Activated CD4-positive, alpha-beta T cell treated with anti-CD3 and anti-CD28 coated beads, Interleukin-2, amount 10 ng/mL, durations not matched to agents 7 days and 5 days (primary cell): ENCODE measurements around the gene RABGGTA. TPM values are rescaled to one million over a fixed set of nuclear protein-coding genes. Genes with fewer than 3 reads are reported as not detected.

Source experiments
- CTCF ChIA-PET: fragments of 350-600 bp; sonication (Branson Sonifier 250); formaldehyde crosslinking; loops from one replicate; lab custom pipeline; 2021; ENCODE audit warnings: antibody characterized with exemption; lab: Charles Lee
- POLR2A ChIA-PET: fragments of 350-600 bp; sonication (Branson Sonifier 250); formaldehyde crosslinking; loops from one replicate; lab custom pipeline; 2021; ENCODE audit warnings: antibody characterized with exemption; lab: Charles Lee
- DNase-seq: peaks from one replicate; pipeline ENCODE4 v3.0.0-alpha.2; 2020
- H3K27ac Mint-ChIP-seq: one replicate; pipeline ENCODE4 v1.8.0; 2021; ENCODE audit warnings: mild to moderate bottlenecking, moderate library complexity, mixed read lengths
- H3K27me3 Mint-ChIP-seq: one replicate; pipeline ENCODE4 v1.8.0; 2021; ENCODE audit warnings: mixed read lengths
- H3K36me3 Mint-ChIP-seq: one replicate; pipeline ENCODE4 v1.8.0; 2021; ENCODE audit warnings: low read depth, mixed read lengths
- H3K4me1 Mint-ChIP-seq: one replicate; pipeline ENCODE4 v1.8.0; 2021; ENCODE audit warnings: mixed read lengths
- H3K4me3 Mint-ChIP-seq: one replicate; pipeline ENCODE4 v1.8.0; 2021; ENCODE audit warnings: mild to moderate bottlenecking, moderate library complexity, mixed read lengths
- H3K9me3 Mint-ChIP-seq: one replicate; pipeline ENCODE4 v1.8.0; 2021; ENCODE audit warnings: mixed read lengths
- total RNA-seq, 2 experiments: library from RNA; stranded (reverse); gene quantifications; one replicate each; pipeline ENCODE4 v1.2.3, GENCODE V29; 2021

RABGGTA gene, protein sequence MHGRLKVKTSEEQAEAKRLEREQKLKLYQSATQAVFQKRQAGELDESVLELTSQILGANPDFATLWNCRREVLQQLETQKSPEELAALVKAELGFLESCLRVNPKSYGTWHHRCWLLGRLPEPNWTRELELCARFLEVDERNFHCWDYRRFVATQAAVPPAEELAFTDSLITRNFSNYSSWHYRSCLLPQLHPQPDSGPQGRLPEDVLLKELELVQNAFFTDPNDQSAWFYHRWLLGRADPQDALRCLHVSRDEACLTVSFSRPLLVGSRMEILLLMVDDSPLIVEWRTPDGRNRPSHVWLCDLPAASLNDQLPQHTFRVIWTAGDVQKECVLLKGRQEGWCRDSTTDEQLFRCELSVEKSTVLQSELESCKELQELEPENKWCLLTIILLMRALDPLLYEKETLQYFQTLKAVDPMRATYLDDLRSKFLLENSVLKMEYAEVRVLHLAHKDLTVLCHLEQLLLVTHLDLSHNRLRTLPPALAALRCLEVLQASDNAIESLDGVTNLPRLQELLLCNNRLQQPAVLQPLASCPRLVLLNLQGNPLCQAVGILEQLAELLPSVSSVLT
- total RNA-seq = 10 to 100 TPM; 54.8 to 55.0 TPM

DNA sequence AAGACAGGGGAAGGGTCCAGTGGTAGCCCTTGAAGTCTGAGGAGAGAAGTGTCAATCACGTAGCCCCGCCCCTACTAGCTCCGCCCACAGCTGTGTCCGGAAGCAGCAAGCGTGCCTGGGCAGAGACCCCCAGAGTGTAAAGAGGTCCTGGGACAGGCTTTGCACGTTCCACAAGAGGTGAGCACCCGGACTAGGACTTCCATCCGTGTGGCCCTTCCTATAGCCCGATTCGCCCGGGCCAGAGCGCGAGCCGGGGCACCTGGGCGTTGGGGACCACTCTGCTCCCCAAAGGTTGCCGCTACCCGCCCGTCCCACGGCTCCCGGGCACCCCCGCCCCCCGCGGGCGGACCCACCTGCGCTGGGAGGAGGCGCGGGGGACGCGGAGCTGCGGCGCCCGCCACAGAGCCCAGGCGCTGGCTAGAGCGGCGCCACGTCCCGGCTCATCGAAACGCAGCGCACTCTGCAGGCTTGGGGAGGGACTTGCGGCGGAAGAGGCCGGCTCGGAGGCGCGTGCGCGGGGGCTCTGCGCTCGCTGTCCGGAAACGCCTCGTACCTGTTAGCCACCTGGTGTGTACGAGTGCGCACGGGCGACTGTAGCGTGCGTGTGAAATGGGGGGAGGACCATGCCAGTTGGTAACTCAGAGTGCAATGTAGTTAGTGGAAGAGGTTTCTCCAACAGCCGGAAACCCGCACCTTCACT is at the start of gene RABGGTA:
RABGGTA (minus strand) TSS at position 464 of the 700 bp plus-strand sequence. CDS start 482 bp downstream, outside the sequence.
- Mint-ChIP-seq H3K27me3 (no peaks in the 10 kb centered on the region), H3K27ac (peak within 1 kb of the TSS; percentile 96), H3K9me3 (no peaks in the 10 kb centered on the region), H3K36me3 (peaks cover 10% of the 10 kb centered on the region), H3K4me3 (peak within 1 kb of the TSS; percentile 87), H3K4me1 (peaks cover 52% of the 10 kb centered on the region)
- peak; percentile 91 for DNase-seq
- ChIA-PET CTCF (interaction anchor here (1.0 to 6.6 kb wide), 23 partner anchors 9 to 169 kb away, joined by 3 to 44 read pairs (median 8); partner anchors contain the start of genes CHMP4A, CIDEB, DCAF11 and DHRS1), POLR2A (interaction anchor here (0.5 to 1.6 kb wide), 7 partner anchors 8 to 38 kb away, joined by 3 to 11 read pairs (median 3); partner anchors contain the start of genes GMPR2, TGM1 and TINF2)

DNA sequence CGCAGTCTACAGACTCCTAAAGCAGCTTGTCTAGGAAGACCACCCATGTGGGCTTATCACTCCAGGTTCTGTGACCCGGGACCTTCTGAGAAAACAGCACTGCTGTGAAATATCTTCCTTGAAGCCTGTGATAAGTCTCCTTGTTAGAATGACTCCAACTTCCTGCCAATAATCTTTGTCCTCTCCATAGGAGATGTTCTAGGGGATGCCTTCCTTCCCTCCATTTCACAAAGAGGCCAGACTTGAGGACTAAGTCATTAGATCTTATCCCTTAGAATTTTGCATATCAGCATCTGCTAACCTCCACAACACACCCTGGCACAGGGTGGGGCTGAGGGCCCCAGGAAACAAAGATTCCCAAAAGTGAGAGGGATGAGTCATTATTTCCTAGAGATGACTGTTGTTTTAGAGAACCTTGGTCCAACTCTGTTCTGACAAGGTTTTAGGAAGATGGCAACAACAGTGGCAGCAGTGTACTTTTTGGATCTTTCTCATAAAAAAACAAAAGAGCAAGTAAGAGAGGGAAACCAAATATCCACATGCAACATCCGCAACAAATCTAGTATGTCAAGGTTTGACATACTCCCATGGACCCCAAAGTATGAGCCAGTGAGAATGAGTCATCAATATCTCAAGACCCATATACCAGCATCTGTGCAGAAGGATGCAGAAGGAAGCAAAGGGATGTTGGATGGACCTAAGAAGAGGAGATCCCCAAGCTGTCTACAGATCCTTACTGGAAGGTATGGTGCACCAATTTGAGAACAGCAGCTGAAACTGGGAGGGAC is 45.9 kb upstream of the RABGGTA start:
- Mint-ChIP-seq H3K4me1 (peaks cover 43% of the 10 kb centered on the region), H3K4me3 (no peak overlapping the region), H3K27me3 (peaks cover 8% of the 10 kb centered on the region), H3K27ac (no peak overlapping the region), H3K9me3 (no peaks in the 10 kb centered on the region), H3K36me3 (peaks cover 23% of the 10 kb centered on the region)
- ChIA-PET POLR2A (no interaction called here), CTCF (interaction anchor here (0.6 to 3.5 kb wide), 14 partner anchors 8 to 117 kb away, joined by 3 to 16 read pairs (median 4); partner anchors contain the start of genes CIDEB, LTB4R2, MDP1 and RIPK3)
- no peak for DNase-seq

DNA sequence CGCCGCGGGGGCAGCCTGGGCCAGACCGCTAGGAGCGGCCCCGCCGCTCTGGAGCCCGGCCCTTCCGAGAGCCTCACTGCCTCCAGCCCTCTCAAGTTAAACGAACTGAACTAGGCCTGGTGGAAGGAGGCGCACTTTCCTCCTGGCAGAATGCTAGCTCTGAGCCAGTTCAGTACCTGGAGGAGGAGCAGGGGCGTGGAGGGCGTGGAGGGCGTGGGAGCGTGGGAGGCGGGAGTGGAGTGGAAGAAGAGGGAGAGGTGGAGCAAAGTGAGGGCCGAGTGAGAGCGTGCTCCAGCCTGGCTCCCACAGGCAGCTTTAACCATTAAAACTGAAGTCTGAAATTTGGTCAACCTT is 45.2 kb upstream of the RABGGTA start:
- Mint-ChIP-seq H3K4me1 (peaks cover 51% of the 10 kb centered on the region), H3K9me3 (no peaks in the 10 kb centered on the region), H3K4me3 (no peak overlapping the region), H3K36me3 (peaks cover 27% of the 10 kb centered on the region), H3K27ac (no peak overlapping the region), H3K27me3 (peaks cover 8% of the 10 kb centered on the region)
- DNase-seq = no peak
- CTCF ChIA-PET = interaction anchor here (0.6 to 1.3 kb wide), 4 partner anchors 9 to 118 kb away, joined by 3 to 9 read pairs (median 4); partner anchors contain the start of gene CIDEB
- POLR2A ChIA-PET = no interaction called here

DNA sequence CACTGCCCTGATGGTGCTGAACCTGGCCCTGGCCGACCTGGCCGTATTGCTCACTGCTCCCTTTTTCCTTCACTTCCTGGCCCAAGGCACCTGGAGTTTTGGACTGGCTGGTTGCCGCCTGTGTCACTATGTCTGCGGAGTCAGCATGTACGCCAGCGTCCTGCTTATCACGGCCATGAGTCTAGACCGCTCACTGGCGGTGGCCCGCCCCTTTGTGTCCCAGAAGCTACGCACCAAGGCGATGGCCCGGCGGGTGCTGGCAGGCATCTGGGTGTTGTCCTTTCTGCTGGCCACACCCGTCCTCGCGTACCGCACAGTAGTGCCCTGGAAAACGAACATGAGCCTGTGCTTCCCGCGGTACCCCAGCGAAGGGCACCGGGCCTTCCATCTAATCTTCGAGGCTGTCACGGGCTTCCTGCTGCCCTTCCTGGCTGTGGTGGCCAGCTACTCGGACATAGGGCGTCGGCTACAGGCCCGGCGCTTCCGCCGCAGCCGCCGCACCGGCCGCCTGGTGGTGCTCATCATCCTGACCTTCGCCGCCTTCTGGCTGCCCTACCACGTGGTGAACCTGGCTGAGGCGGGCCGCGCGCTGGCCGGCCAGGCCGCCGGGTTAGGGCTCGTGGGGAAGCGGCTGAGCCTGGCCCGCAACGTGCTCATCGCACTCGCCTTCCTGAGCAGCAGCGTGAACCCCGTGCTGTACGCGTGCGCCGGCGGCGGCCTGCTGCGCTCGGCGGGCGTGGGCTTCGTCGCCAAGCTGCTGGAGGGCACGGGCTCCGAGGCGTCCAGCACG is 44.6 kb upstream of the RABGGTA start:
- Mint-ChIP-seq H3K4me3 (no peak overlapping the region), H3K9me3 (no peaks in the 10 kb centered on the region), H3K4me1 (peaks cover 55% of the 10 kb centered on the region), H3K27me3 (peaks cover 8% of the 10 kb centered on the region), H3K36me3 (peaks cover 27% of the 10 kb centered on the region), H3K27ac (no peak overlapping the region)
- DNase-seq = no peak
- CTCF ChIA-PET = interaction anchor here (0.7 to 1.3 kb wide), 4 partner anchors 8 to 26 kb away, joined by 3 to 9 read pairs (median 4); partner anchors contain the start of gene CIDEB
- POLR2A ChIA-PET = no interaction called here

DNA sequence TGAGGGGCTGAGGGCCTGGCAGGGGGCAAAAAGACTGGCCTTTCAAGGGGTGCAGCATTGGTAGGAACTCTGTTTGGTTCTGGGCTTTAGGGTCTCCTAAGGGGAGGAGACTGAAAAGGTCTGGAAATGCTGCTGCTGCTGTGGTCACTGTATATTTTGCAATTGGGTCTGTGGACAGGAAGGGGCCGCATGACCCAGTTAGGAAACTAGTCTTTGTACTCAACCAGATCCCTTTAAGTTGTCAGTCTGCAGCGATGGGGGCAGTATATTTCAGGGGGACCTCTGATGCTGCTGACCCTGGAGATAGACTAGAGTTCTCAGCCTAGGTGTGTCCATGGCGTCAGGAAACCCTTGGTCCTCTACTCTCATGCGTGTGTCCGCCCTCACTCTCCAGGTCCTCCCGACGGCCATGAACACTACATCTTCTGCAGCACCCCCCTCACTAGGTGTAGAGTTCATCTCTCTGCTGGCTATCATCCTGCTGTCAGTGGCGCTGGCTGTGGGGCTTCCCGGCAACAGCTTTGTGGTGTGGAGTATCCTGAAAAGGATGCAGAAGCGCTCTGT is 43.9 kb upstream of the RABGGTA start:
- POLR2A ChIA-PET = no interaction called here
- no peaks in the 10 kb centered on the region for H3K9me3 Mint-ChIP-seq
- peaks cover 58% of the 10 kb centered on the region for H3K4me1 Mint-ChIP-seq
- CTCF ChIA-PET = interaction anchor here (0.7 to 1.1 kb wide), 2 partner anchors 22 to 25 kb away, joined by 3 read pairs; no protein-coding TSS in a partner anchor
- H3K4me3 Mint-ChIP-seq = no peak overlapping the region
- peak overlapping the region; percentile 66 for H3K27ac Mint-ChIP-seq
- peaks cover 28% of the 10 kb centered on the region for H3K36me3 Mint-ChIP-seq
- H3K27me3 Mint-ChIP-seq = peaks cover 7% of the 10 kb centered on the region
- no peak for DNase-seq

DNA sequence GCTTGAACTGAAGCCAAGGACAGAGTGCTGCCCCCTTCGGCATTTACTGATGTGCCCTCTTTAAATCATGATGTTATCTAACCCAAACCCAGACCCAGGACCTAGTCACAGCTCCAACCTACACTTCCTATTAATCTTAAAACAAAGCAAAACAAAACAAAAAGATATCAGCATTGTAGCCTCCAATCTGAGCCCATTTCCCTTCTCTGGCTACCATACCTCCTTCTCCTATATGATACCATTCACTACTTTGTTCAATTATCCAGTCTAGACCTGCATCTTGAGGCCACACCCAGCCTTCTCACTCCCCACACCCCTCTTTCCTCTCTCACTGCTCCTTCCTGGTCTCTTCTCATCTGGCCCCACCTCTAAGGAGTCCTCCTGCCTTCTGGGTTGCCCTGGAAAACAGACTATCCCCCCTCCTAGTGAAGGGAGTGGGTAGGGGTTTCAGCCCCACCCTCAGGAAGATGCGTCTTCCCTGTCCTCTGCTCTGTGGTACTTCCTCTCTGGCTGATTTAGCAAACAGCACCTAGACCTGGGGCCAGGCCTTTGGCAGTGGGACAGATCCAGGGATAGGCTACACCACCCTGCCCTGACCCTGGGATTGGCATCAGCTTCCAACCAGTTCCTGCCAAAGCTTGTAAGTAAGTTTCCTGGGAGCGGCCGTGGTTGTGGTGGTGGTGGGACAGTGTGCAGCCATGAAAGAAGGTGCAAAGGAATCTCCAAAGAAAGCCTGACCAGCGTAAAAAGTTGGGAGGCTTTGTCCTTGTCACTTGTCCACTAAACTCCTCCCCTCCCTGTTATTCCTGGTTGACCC is 43.2 kb upstream of the RABGGTA start:
- no peaks in the 10 kb centered on the region for H3K9me3 Mint-ChIP-seq
- no peak for DNase-seq
- H3K27me3 Mint-ChIP-seq = peaks cover 2% of the 10 kb centered on the region
- peaks cover 31% of the 10 kb centered on the region for H3K36me3 Mint-ChIP-seq
- peaks cover 65% of the 10 kb centered on the region for H3K4me1 Mint-ChIP-seq
- H3K4me3 Mint-ChIP-seq = peak overlapping the region; percentile 77
- peak overlapping the region; percentile 87 for H3K27ac Mint-ChIP-seq
- POLR2A ChIA-PET = no interaction called here
- CTCF ChIA-PET = interaction anchor here (1.1 to 9.6 kb wide), 5 partner anchors 13 to 117 kb away, joined by 3 to 136 read pairs (median 6); partner anchors contain the start of genes DHRS1, NOP9 and RIPK3

DNA sequence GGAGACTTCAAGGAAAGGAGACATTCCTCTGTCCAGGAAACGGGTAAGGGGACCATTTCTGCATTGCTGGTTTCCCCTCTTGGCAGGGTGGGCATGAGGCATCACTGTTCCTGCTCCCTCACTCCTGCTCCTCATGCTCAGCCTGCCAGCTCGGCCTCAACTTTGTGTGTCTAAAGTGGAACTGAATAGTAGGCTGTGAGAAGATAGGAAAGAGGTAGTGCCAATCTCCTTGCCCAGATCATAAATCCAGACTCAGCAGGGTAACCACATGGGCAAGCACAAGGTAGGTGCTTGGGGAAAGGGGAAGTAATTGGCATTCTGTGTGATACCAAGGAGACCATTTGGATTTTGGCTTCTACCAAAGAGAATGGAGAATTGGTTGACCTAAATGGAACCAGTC is 42.5 kb upstream of the RABGGTA start:
- Mint-ChIP-seq H3K27ac (peak overlapping the region; percentile 87), H3K36me3 (peaks cover 34% of the 10 kb centered on the region), H3K27me3 (no peaks in the 10 kb centered on the region), H3K4me3 (peak overlapping the region; percentile 77), H3K9me3 (no peaks in the 10 kb centered on the region), H3K4me1 (peaks cover 72% of the 10 kb centered on the region)
- DNase-seq = no peak
- ChIA-PET POLR2A (interaction anchor here (0.7 kb wide), 1 partner anchor 117 kb away, joined by 3 read pairs; no protein-coding TSS in a partner anchor), CTCF (interaction anchor here (1.7 to 9.6 kb wide), 5 partner anchors 14 to 117 kb away, joined by 4 to 136 read pairs (median 93); partner anchors contain the start of genes DHRS1, NOP9, RIPK3 and TINF2)

DNA sequence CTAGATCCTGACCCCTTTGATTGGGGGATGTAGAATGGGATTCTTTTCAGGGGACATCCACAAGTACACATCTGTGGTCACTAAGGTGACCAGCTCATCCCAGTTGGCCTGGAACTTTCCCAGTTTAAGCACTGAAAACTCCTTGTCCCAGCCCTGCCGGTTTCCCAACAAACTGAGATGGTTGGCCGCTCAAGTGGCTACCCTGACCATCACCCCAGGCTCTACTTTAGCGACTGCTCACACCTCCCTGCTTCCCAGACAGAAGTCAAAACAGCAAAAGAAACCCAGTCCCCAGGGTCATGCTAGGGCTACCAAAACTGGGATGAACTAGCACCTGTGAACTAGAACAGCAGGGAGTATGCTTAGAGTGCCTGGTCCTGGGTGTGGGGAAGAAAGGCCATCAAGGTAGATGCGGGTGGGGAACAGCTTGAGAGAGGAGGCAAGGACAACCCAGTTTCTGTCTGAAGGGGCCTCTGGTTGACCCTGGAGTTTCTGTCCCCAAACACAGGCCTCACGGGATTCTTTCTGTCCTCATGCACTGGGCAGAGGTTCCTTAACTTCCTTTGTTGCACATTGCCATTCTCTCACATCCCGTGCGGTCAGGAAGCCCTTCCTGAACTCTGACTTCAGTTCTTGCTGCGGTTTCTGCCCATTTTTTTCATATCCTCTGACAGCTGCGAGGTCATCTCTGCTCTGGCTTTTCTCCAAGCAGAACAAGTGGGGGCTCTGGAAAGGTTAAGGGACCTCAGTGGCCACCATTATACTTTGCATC is 41.5 kb upstream of the RABGGTA start:
- ChIA-PET CTCF (interaction anchor here (1.7 to 9.6 kb wide), 7 partner anchors 13 to 119 kb away, joined by 4 to 136 read pairs (median 41); partner anchors contain the start of genes DHRS1, NOP9, RIPK3 and TINF2), POLR2A (interaction anchor here (0.7 to 1.4 kb wide), 2 partner anchors 71 to 118 kb away, joined by 3 read pairs; partner anchors contain the start of gene TINF2)
- peak; percentile 63 for DNase-seq
- peaks cover 82% of the 10 kb centered on the region for H3K4me1 Mint-ChIP-seq
- H3K4me3 Mint-ChIP-seq = peak overlapping the region; percentile 77
- no peaks in the 10 kb centered on the region for H3K9me3 Mint-ChIP-seq
- H3K36me3 Mint-ChIP-seq = peaks cover 42% of the 10 kb centered on the region
- no peaks in the 10 kb centered on the region for H3K27me3 Mint-ChIP-seq
- H3K27ac Mint-ChIP-seq = peak overlapping the region; percentile 87

DNA sequence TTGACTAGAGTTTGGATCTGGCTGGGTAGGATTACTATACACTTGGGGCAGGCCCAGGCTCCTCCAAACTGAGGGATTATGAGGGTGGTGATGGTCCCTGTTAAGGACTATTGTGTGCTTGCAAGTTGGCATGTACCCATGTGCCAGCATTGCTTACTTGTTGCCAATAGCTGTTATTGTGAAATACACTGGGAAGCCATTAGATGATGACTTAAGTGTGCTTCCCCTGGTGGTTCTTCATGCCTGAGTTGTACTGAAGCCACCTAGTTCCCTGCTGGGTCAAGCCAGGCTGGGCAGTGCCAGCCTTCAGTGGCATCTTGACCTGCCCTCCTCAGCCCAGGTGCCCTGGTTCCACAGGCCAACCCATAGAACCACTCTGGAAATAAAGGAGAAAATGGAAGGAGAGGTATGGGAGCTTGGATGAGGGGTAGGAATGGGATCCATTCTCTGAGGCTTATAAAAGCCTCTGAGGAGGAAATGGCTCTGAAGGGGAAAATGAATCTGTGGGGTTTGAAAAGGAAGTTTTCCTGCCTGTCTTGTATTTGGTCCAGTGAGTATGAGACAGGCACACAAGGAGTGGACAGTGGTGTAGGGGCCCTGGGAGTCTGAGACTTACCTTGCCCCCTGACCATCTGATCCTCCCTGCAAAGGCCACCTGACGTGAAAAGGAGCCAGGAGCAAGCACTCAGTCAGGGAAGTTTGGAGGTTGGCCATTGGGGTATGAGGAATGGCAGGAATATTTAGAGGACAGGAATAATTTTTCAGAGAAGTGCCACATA is 40.6 kb upstream of the RABGGTA start:
- no peaks in the 10 kb centered on the region for H3K9me3 Mint-ChIP-seq
- peak; percentile 29 for DNase-seq
- H3K36me3 Mint-ChIP-seq = peaks cover 49% of the 10 kb centered on the region
- H3K27ac Mint-ChIP-seq = peak overlapping the region; percentile 87
- peak overlapping the region; percentile 77 for H3K4me3 Mint-ChIP-seq
- no peaks in the 10 kb centered on the region for H3K27me3 Mint-ChIP-seq
- CTCF ChIA-PET = interaction anchor here (0.9 to 9.6 kb wide), 8 partner anchors 12 to 120 kb away, joined by 4 to 136 read pairs (median 24); partner anchors contain the start of genes DHRS1, MDP1, NOP9 and RABGGTA
- peaks cover 84% of the 10 kb centered on the region for H3K4me1 Mint-ChIP-seq
- POLR2A ChIA-PET = interaction anchor here (1.4 kb wide), 1 partner anchor 70 kb away, joined by 3 read pairs; the partner anchor contains the start of gene TINF2
